ENCODE results near the gene FBXL5.

GRCh38 chr4:15638418-15638817 is 16.7 kb downstream of the FBXL5 start:
- TF ChIP-seq TAF1 (IDR thresholded peaks at IDR 0.05; ENCODE audit: low read depth, low read length): no peak
- no peak for TF ChIP-seq POLR2A (IDR thresholded peaks at IDR 0.05; ENCODE audit: low read depth, low read length)
- TF ChIP-seq POLR2AphosphoS5 (IDR thresholded peaks at IDR 0.05; ENCODE audit: low read depth, low read length): no peak
- TF ChIP-seq SPI1 (IDR thresholded peaks at IDR 0.05; ENCODE audit: low read depth, low read length): no peak
- TF ChIP-seq PAX5 (IDR thresholded peaks at IDR 0.05; ENCODE audit: insufficient read depth, low read length, severe bottlenecking): no peak
- no peak for TF ChIP-seq POU2F2 (IDR thresholded peaks at IDR 0.05; ENCODE audit: low read depth, low read length)
